Adrenal gland (tissue), 12 donors: Measurements from ENCODE around the gene ARG2. TPM values are rescaled to one million over a fixed set of nuclear protein-coding genes. Genes with fewer than 3 reads are reported as not detected.

ENCODE experiments used
- DNase-seq, 7 donors: peaks; one replicate each; pipeline ENCODE4 v3.0.0-alpha.2; 2019 to 2020
- H3K27ac ChIP-seq, 5 donors: fragments of 200-600 bp; sonication (generic) in 4 of 5; 1 replicate in 3 of 5; 2 replicates in 2 of 5; pipeline versions ENCODE4 v1.5.1 to v1.8.0; 2016 to 2020; ENCODE audit warnings: mild to moderate bottlenecking in 1 of 5
- H3K27me3 ChIP-seq: fragments of 200-600 bp; 2 replicates; pipeline ENCODE4 v1.8.0; 2021
- H3K36me3 ChIP-seq, 2 donors: fragments of 200-600 bp; replicated peaks in 1 of 2; 1 replicate in 1 of 2; 2 replicates in 1 of 2; pipeline versions ENCODE4 v1.5.1 to v1.8.0; 2018 to 2022
- H3K4me1 ChIP-seq, 2 donors: fragments of 200-600 bp; replicated peaks in 1 of 2; 1 replicate in 1 of 2; 2 replicates in 1 of 2; pipeline versions ENCODE4 v1.5.1 to v1.8.0; 2018 to 2021
- H3K4me3 ChIP-seq, 4 donors: fragments of 200-600 bp; sonication (generic) in 3 of 4; one replicate each; pipeline ENCODE4 v1.5.1; 2016 to 2018
- H3K9me3 ChIP-seq, 3 donors: fragments of 200-600 bp; sonication (generic) in 1 of 3; replicated peaks in 1 of 3; 1 replicate in 2 of 3; 2 replicates in 1 of 3; pipeline versions ENCODE4 v1.5.1 to v1.8.0; 2016 to 2021
- POLR2A ChIP-seq, 2 donors: fragments of 450-650 bp; IDR thresholded peaks; one replicate each; pipeline ENCODE4 v1.6.1; 2017; ENCODE audit warnings: antibody characterized with exemption in 2 of 2, mild to moderate bottlenecking in 2 of 2, moderate library complexity in 1 of 2
- WGBS, 4 donors: extraction: QIAGEN DNeasy Blood & Tissue Kit in 2 of 4; methylation state at CpG; one replicate each; pipeline versions ENCODE4 v1.1.5 to v1.1.7; 2013 to 2017; 5-methylcytosine and 5-hydroxymethylcytosine counted together
- intact Hi-C, 2 donors: fragments of 100-400 bp; cut with DNase I; formaldehyde crosslinking; loops; one replicate each; pipeline versions ENCODE4 v1.14.1 to v1.15.0; 2022 to 2023
- polyA plus RNA-seq, 3 donors: library from polyadenylated mRNA; stranded (reverse); fragments of 200-250 nt in 2 of 3; fragments of 350-450 nt in 1 of 3; fragmentation: Illumina TruSeq in 1 of 3; extraction: RNeasy Lipid Tissue Mini Kit (QIAGEN cat#74804) in 1 of 3; gene quantifications; one replicate each; pipeline ENCODE4 v1.2.3, GENCODE V29; 2013 to 2014
- total RNA-seq, 9 donors: library from RNA; depleted of rRNA in 4 of 9; stranded (reverse); fragments of >200 nt in 4 of 9; fragments of 120-200 nt in 1 of 9; fragmentation: NEBNext Ultra II Directional in 1 of 9; extraction: Animal tissue kit (Norgen Biotek cat#: 25700) in 1 of 9; gene quantifications; one replicate each; pipeline versions ENCODE4 v1.1.0 to v1.2.4, GENCODE V29; 2013 to 2023
- TF ChIP-seq, protein P1 (sequence below), 6 experiments: fragments of 450-650 bp in 4 of 6; fragments of 200-600 bp in 2 of 6; sonication (generic) in 1 of 6; IDR thresholded peaks; 1 replicate in 5 of 6; 2 replicates in 1 of 6; pipeline versions ENCODE4 v1.5.1 to v1.8.0; 2016 to 2021; ENCODE audit warnings: antibody characterized with exemption in 6 of 6, mild to moderate bottlenecking in 2 of 6, moderate library complexity in 1 of 6
- donor health status: healthy with polysubstance abuse.
- donor health status: Bipolar disorder and iron deficiency.
- donor health status: DM: yes; HTN: yes; CAD: no.
- donor health status: DM: no; HTN: no; CAD: no.
- donor health status: DM: no; HTN: no; CAD: no.
- donor health status: DM: yes; HTN: yes; CAD: no.

ARG2 gene
- total and polyA plus RNA-seq, 12 donors = 2.5 to 45.4 (median 4.5) TPM

- no peaks in the 10 kb centered on the region for H3K9me3 ChIP-seq
- H3K27ac ChIP-seq = no peak overlapping the region
- peaks cover 0 to 14% of the 10 kb centered on the region in 2 donors for H3K4me1 ChIP-seq
- H3K4me3 ChIP-seq = no peak overlapping the region
- WGBS, 4 donors = 75 to 84% (median 80%) methylated on average over 3 of the region's 3 CpGs
- intact Hi-C loops = no loop called here
- no peak for DNase-seq
- peaks cover 0 to 31% of the 10 kb centered on the region in 2 donors for H3K36me3 ChIP-seq
- TF ChIP-seq, protein P1, sequence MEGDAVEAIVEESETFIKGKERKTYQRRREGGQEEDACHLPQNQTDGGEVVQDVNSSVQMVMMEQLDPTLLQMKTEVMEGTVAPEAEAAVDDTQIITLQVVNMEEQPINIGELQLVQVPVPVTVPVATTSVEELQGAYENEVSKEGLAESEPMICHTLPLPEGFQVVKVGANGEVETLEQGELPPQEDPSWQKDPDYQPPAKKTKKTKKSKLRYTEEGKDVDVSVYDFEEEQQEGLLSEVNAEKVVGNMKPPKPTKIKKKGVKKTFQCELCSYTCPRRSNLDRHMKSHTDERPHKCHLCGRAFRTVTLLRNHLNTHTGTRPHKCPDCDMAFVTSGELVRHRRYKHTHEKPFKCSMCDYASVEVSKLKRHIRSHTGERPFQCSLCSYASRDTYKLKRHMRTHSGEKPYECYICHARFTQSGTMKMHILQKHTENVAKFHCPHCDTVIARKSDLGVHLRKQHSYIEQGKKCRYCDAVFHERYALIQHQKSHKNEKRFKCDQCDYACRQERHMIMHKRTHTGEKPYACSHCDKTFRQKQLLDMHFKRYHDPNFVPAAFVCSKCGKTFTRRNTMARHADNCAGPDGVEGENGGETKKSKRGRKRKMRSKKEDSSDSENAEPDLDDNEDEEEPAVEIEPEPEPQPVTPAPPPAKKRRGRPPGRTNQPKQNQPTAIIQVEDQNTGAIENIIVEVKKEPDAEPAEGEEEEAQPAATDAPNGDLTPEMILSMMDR (IDR thresholded peaks at IDR 0.05) = no peak
- TF ChIP-seq POLR2A (IDR thresholded peaks at IDR 0.05) = no peak
- no peaks in the 10 kb centered on the region for H3K27me3 ChIP-seq
These were observed 60.4 kb downstream of the ARG2 start for GRCh38 chr14:67680121-67680602.

DNA sequence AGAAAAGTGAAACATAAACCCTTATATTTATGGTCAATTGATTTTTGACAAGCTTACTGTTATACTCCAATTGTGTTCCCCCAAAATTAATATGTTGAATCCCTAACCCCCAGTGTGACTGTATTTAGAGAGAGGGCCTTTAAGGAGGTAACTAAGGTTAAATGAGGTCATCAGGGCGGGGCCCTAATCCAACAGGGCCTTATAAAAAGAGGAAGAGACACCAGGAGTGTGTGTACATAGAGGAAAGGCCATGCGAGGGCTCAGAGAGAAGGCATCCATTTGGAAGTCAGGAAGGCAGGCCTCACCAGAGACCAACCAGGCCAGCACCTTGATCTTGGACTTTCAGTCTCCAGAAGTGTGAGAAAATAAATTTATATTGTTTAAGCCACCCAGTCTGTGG lies 61.2 kb downstream of the ARG2 start:
- Histone ChIP-seq H3K9me3 (no peaks in the 10 kb centered on the region), H3K4me3 (no peak overlapping the region), H3K27me3 (no peaks in the 10 kb centered on the region), H3K36me3 (peaks cover 0 to 38% of the 10 kb centered on the region in 2 donors), H3K4me1 (peaks cover 0 to 9% of the 10 kb centered on the region in 2 donors), H3K27ac (no peak overlapping the region)
- DNase-seq = peak in 1 of 7 donors; percentile 22
- TF ChIP-seq, protein P1 (IDR thresholded peaks at IDR 0.05) = no peak
- TF ChIP-seq POLR2A (IDR thresholded peaks at IDR 0.05) = no peak
- intact Hi-C loops = no loop called here
- 73 to 90% (median 79%) methylated on average over 2 of the region's 2 CpGs for WGBS, 4 donors

- H3K4me3 ChIP-seq = no peak overlapping the region
- no peaks in the 10 kb centered on the region for H3K9me3 ChIP-seq
- intact Hi-C loops = no loop called here
- H3K4me1 ChIP-seq = no peaks in the 10 kb centered on the region
- TF ChIP-seq, protein P1 (IDR thresholded peaks at IDR 0.05) = no peak
- no peak for TF ChIP-seq POLR2A (IDR thresholded peaks at IDR 0.05)
- no peaks in the 10 kb centered on the region for H3K27me3 ChIP-seq
- DNase-seq = no peak
- H3K27ac ChIP-seq = no peak overlapping the region
- peaks cover 0 to 40% of the 10 kb centered on the region in 2 donors for H3K36me3 ChIP-seq
These were observed 64.1 kb downstream of the ARG2 start for GRCh38 chr14:67683842-67684241.

GRCh38 chr14:67690011-67690410 lies 70.3 kb downstream of the ARG2 start:
- Histone ChIP-seq H3K27me3 (no peaks in the 10 kb centered on the region), H3K9me3 (no peaks in the 10 kb centered on the region), H3K4me1 (peaks cover 5 to 18% of the 10 kb centered on the region in 2 donors), H3K4me3 (no peak overlapping the region), H3K27ac (no peak overlapping the region), H3K36me3 (peaks cover 0 to 60% of the 10 kb centered on the region in 2 donors)
- WGBS, 4 donors = 88 to 98% (median 96%) methylated on average over 3 to 4 of the region's 4 CpGs
- TF ChIP-seq POLR2A (IDR thresholded peaks at IDR 0.05) = no peak
- TF ChIP-seq, protein P1 (IDR thresholded peaks at IDR 0.05) = no peak
- intact Hi-C loops = loop anchor here in 1 of 2 donors (10.0 kb wide), 1 partner anchor 75 kb away; the partner anchor contains the start of gene ARG2
- no peak for DNase-seq
